H1 (cell line): ENCODE data around the gene STIM1. TPM values are rescaled to one million over a fixed set of nuclear protein-coding genes. Genes with fewer than 3 reads are reported as not detected.

Experiments
- CTCF ChIA-PET: fragments of 300-600 bp; sonication (Branson Sonifier 250); formaldehyde crosslinking; loops from one replicate; lab custom pipeline; 2021; ENCODE audit not compliant: partially characterized antibody; lab: Charles Lee
- POLR2A ChIA-PET: fragments of 300-600 bp; sonication (Branson Sonifier 250); formaldehyde crosslinking; loops from one replicate; lab custom pipeline; 2021; ENCODE audit warnings: inconsistent platforms; ENCODE audit not compliant: partially characterized antibody; lab: Charles Lee
- DNase-seq, 2 experiments: peaks; one replicate each; pipeline versions ENCODE4 v3.0.0 to v3.0.0-alpha.2; 2010 to 2022; ENCODE audit warnings: low spot score in 2 of 2, low read depth in 1 of 2, mixed read lengths in 1 of 2
- FAIRE-seq: peaks from 2 replicates; lab custom pipeline; 2011; peaks lifted over from hg19 to GRCh38; lab: Jason Lieb, UNC
- H2AFZ ChIP-seq: 2 replicates; pipeline ENCODE4 v1.8.1; 2012; ENCODE audit warnings: low read length, inconsistent platforms
- H2AK5ac ChIP-seq: 2 replicates; pipeline ENCODE4 v1.6.1; 2013; ENCODE audit warnings: low read depth, low read length
- H2BK120ac ChIP-seq: replicated peaks from 2 replicates; pipeline ENCODE3; 2013; ENCODE audit warnings: low read depth, low read length, inconsistent platforms
- H2BK12ac ChIP-seq: 2 replicates; pipeline ENCODE4 v1.6.1; 2013; ENCODE audit warnings: low read depth, low read length
- H2BK15ac ChIP-seq: 2 replicates; pipeline ENCODE4 v1.6.1; 2013; ENCODE audit warnings: low read length
- H2BK20ac ChIP-seq: 2 replicates; pipeline ENCODE4 v1.6.1; 2013; ENCODE audit warnings: low read length
- H2BK5ac ChIP-seq: 2 replicates; pipeline ENCODE4 v1.6.1; 2013; ENCODE audit warnings: low read depth, low read length
- H3K14ac ChIP-seq: 2 replicates; pipeline ENCODE4 v1.6.1; 2013; ENCODE audit warnings: inconsistent platforms; ENCODE audit not compliant: insufficient read length
- H3K18ac ChIP-seq: 2 replicates; pipeline ENCODE4 v1.6.1; 2013; ENCODE audit warnings: low read length; ENCODE audit errors: extremely low read depth
- H3K23ac ChIP-seq: 2 replicates; pipeline ENCODE4 v1.6.1; 2013; ENCODE audit warnings: inconsistent platforms; ENCODE audit not compliant: insufficient read length
- H3K23me2 ChIP-seq: 2 replicates; pipeline ENCODE4 v1.6.1; 2013; ENCODE audit warnings: low read depth, low read length
- H3K27ac ChIP-seq: 2 replicates; pipeline ENCODE4 v1.6.1; 2011; ENCODE audit warnings: low read depth, low read length, inconsistent platforms
- H3K27me3 ChIP-seq, 4 experiments: replicated peaks in 1 of 4; 1 replicate in 1 of 4; 2 replicates in 3 of 4; pipeline versions ENCODE4 v1.6.1 to v1.8.1; 2011 to 2013; ENCODE audit warnings: low read length in 3 of 4, mild to moderate bottlenecking in 3 of 4, inconsistent platforms in 2 of 4, mixed read lengths in 2 of 4, moderate library complexity in 1 of 4; ENCODE audit not compliant: control insufficient read depth in 3 of 4, insufficient read depth in 3 of 4; ENCODE audit errors: extremely low read depth in 1 of 4
- H3K36me3 ChIP-seq, 4 experiments: 2 replicates each; pipeline versions ENCODE4 v1.6.1 to v1.8.1; 2011 to 2013; ENCODE audit warnings: mild to moderate bottlenecking in 4 of 4, low read length in 3 of 4, moderate library complexity in 2 of 4, control low read depth in 1 of 4, inconsistent platforms in 1 of 4; ENCODE audit not compliant: insufficient read depth in 4 of 4, control insufficient read depth in 2 of 4
- H3K4ac ChIP-seq: replicated peaks from 2 replicates; pipeline ENCODE3; 2013; ENCODE audit warnings: low read length, low read depth, mixed read lengths, inconsistent platforms; ENCODE audit not compliant: insufficient read length
- H3K4me1 ChIP-seq, 4 experiments: replicated peaks in 1 of 4; 1 replicate in 1 of 4; 2 replicates in 3 of 4; pipeline versions ENCODE4 v1.6.1 to v1.8.1; 2011 to 2013; ENCODE audit warnings: low read length in 3 of 4, inconsistent platforms in 2 of 4, mixed read lengths in 1 of 4; ENCODE audit not compliant: insufficient read depth in 4 of 4, control insufficient read depth in 3 of 4
- H3K4me2 ChIP-seq, 2 experiments: 2 replicates each; pipeline versions ENCODE4 v1.6.1 to v1.8.1; 2011 to 2013; ENCODE audit warnings: low read depth in 2 of 2, low read length in 2 of 2, control low read depth in 1 of 2, inconsistent platforms in 1 of 2, mild to moderate bottlenecking in 1 of 2; ENCODE audit not compliant: insufficient read depth in 1 of 2
- H3K4me3 ChIP-seq, 4 experiments: fragments of 200-600, 300-600 bp in 1 of 4; sonication (generic), shearing (Covaris generic), sonication (Bioruptor Twin) in 1 of 4; 2 replicates each; pipeline versions ENCODE4 v1.5.1 to v1.8.1; 2011 to 2016; ENCODE audit warnings: low read length in 4 of 4, low read depth in 3 of 4, control low read depth in 2 of 4, inconsistent platforms in 2 of 4, mild to moderate bottlenecking in 2 of 4, mixed read lengths in 1 of 4, moderate library complexity in 1 of 4; ENCODE audit not compliant: insufficient read depth in 2 of 4; ENCODE audit errors: extremely low read depth in 1 of 4
- H3K56ac ChIP-seq: replicated peaks from 2 replicates; pipeline ENCODE3; 2013; ENCODE audit warnings: low read depth, mild to moderate bottlenecking, mixed read lengths, low read length, inconsistent platforms; ENCODE audit not compliant: insufficient read length
- H3K79me1 ChIP-seq: 2 replicates; pipeline ENCODE4 v1.6.1; 2013; ENCODE audit warnings: low read depth, low read length, control low read depth
- H3K79me2 ChIP-seq, 2 experiments: 2 replicates each; pipeline versions ENCODE4 v1.6.1 to v1.8.1; 2012 to 2013; ENCODE audit warnings: low read length in 2 of 2, mild to moderate bottlenecking in 2 of 2, inconsistent platforms in 1 of 2; ENCODE audit not compliant: insufficient read depth in 2 of 2, control insufficient read depth in 1 of 2
- H3K9ac ChIP-seq, 4 experiments: replicated peaks in 1 of 4; 1 replicate in 1 of 4; 2 replicates in 3 of 4; pipeline versions ENCODE4 v1.6.1 to v1.8.1; 2011 to 2013; ENCODE audit warnings: low read depth in 3 of 4, low read length in 3 of 4, control low read depth in 2 of 4, mild to moderate bottlenecking in 2 of 4, moderate library complexity in 2 of 4, inconsistent platforms in 1 of 4; ENCODE audit errors: extremely low read depth in 1 of 4
- H3K9me3 ChIP-seq, 2 experiments: 2 replicates each; pipeline versions ENCODE4 v1.6.1 to v1.8.1; 2012 to 2013; ENCODE audit warnings: mild to moderate bottlenecking in 2 of 2, moderate library complexity in 2 of 2, control low read depth in 1 of 2, inconsistent platforms in 1 of 2, low read depth in 1 of 2, low read length in 1 of 2, mixed read lengths in 1 of 2; ENCODE audit not compliant: insufficient read depth in 2 of 2
- H4K20me1 ChIP-seq, 2 experiments: replicated peaks in 1 of 2; 2 replicates each; pipeline versions ENCODE3 to v1.8.1; 2011 to 2013; ENCODE audit warnings: inconsistent platforms in 2 of 2, low read length in 2 of 2, mild to moderate bottlenecking in 1 of 2; ENCODE audit not compliant: insufficient read depth in 2 of 2, control insufficient read depth in 1 of 2
- H4K5ac ChIP-seq: 2 replicates; pipeline ENCODE4 v1.6.1; 2013; ENCODE audit warnings: low read length, low read depth, mixed read lengths, inconsistent platforms; ENCODE audit not compliant: insufficient read length
- H4K8ac ChIP-seq: 2 replicates; pipeline ENCODE4 v1.8.0; 2013; ENCODE audit warnings: mild to moderate bottlenecking, moderate library complexity, low read length, inconsistent platforms; ENCODE audit not compliant: insufficient read depth; ENCODE audit errors: extremely low read depth
- H4K91ac ChIP-seq: replicated peaks from 2 replicates; pipeline ENCODE3; 2013; ENCODE audit warnings: low read length, mixed read lengths, inconsistent platforms; ENCODE audit not compliant: insufficient read length
- BACH1 ChIP-seq: IDR thresholded peaks from 2 replicates; pipeline ENCODE4 v1.6.1; 2012; ENCODE audit warnings: low read length, improper control_type of control experiment
- BRCA1 ChIP-seq: IDR thresholded peaks from 2 replicates; pipeline ENCODE4 v1.6.1; 2012; ENCODE audit warnings: low read depth, low read length, improper control_type of control experiment
- CEBPB ChIP-seq: IDR thresholded peaks from 2 replicates; pipeline ENCODE4 v1.6.1; 2012; ENCODE audit warnings: low read depth, low read length
- CTBP2 ChIP-seq: IDR thresholded peaks from 2 replicates; pipeline ENCODE4 v1.7.0; 2011; ENCODE audit warnings: borderline replicate concordance, mild to moderate bottlenecking, moderate library complexity, mixed read lengths, low read length; ENCODE audit not compliant: insufficient read depth, insufficient read length
- PHF8 ChIP-seq: fragments of 200-600 bp; sonication (generic); conservative IDR thresholded peaks from 2 replicates; pipeline ENCODE4 v1.7.1; 2012; ENCODE audit warnings: low read depth, mild to moderate bottlenecking, inconsistent platforms, low read length, moderate library complexity
- RAD21 ChIP-seq, 2 experiments: IDR thresholded peaks in 1 of 2; conservative IDR thresholded peaks in 1 of 2; 2 replicates each; pipeline ENCODE4 v1.6.1; 2011; ENCODE audit warnings: low read depth in 2 of 2, low read length in 2 of 2, improper control_type of control experiment in 1 of 2, inconsistent platforms in 1 of 2, mild to moderate bottlenecking in 1 of 2, moderate library complexity in 1 of 2
- SIX5 ChIP-seq: IDR thresholded peaks from 2 replicates; pipeline ENCODE4 v1.6.1; 2011; ENCODE audit warnings: mild to moderate bottlenecking, low read depth, low read length
- SRF ChIP-seq: IDR thresholded peaks from 2 replicates; pipeline ENCODE4 v1.6.1; 2011; ENCODE audit warnings: mild to moderate bottlenecking, low read depth, low read length, moderate library complexity
- TBP ChIP-seq: IDR thresholded peaks from 2 replicates; pipeline ENCODE4 v1.6.1; 2011; ENCODE audit warnings: low read depth, low read length, improper control_type of control experiment
- TEAD4 ChIP-seq: IDR thresholded peaks from 2 replicates; pipeline ENCODE4 v1.6.1; 2012; ENCODE audit warnings: low read depth, low read length, inconsistent platforms, mixed read lengths
- polyA plus RNA-seq, 7 experiments: library from polyadenylated mRNA; depleted of rRNA in 3 of 7; stranded (reverse) in 5 of 7; unstranded in 2 of 7; fragments of >200 nt in 5 of 7; fragments of 200-250 nt in 2 of 7; gene quantifications; 1 replicate in 5 of 7; 2 replicates in 1 of 7; 4 replicates in 1 of 7; pipeline versions ENCODE4 v1.2.1 to v1.2.3, GENCODE V29; 2011 to 2013; ENCODE audit warnings: missing spikeins in 2 of 7, mixed read lengths in 2 of 7
- total RNA-seq: library from RNA; stranded (reverse); fragmentation: NEBNext Ultra II Directional; extraction: Animal tissue kit (Norgen Biotek cat#: 25700); gene quantifications from 2 replicates; pipeline ENCODE4 v1.2.1, GENCODE V29; 2021
- TF ChIP-seq, protein P1 (sequence below): IDR thresholded peaks from 2 replicates; pipeline ENCODE4 v1.6.1; 2011; ENCODE audit warnings: low read depth, mild to moderate bottlenecking, low read length; ENCODE audit not compliant: insufficient read depth
- TF ChIP-seq, protein P2 (sequence below), 3 experiments: IDR thresholded peaks; 1 replicate in 2 of 3; 2 replicates in 1 of 3; pipeline versions ENCODE4 v1.5.1 to v1.6.1; 2011; ENCODE audit warnings: low read length in 3 of 3, mild to moderate bottlenecking in 3 of 3, inconsistent platforms in 2 of 3, low read depth in 1 of 3, moderate library complexity in 1 of 3; ENCODE audit not compliant: insufficient read depth in 1 of 3; ENCODE audit errors: control extremely low read depth in 1 of 3

Gene STIM1
- total and polyA plus RNA-seq, 2 of the 8 experiments (the other 6 are each of a cell fraction or from before 2014, with no cell fraction given), result 11.1 to 12.2 TPM

DNA sequence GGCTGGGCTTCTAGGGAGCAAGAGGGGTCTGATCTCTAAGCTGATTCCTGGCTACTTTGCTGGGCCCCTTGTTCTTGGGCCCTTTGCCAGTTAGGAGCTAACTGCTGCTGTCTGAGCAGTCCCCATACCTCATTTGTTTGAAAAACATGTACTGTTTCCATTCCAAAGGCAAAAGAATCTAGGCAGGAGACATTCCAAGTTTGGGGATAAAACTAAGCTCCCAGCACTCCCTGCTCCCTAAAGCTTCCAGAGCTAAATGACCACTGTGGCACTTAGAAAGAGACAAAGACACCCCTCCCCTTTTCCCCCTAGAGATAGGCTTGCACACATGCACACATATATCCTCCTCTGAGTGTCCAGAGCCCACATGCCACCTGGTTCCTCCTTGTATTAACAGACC, 216.4 kb downstream of the STIM1 start:
- POLR2A ChIA-PET, result interaction anchor here (0.7 kb wide), 1 partner anchor 22 kb away, joined by 3 read pairs; no protein-coding TSS in a partner anchor
- H2BK20ac ChIP-seq, result no peak overlapping the region
- TF ChIP-seq CEBPB (no peak), BACH1 (no peak), TEAD4 (no peak), CTBP2 (no peak), SIX5 (no peak), PHF8 (no peak), RAD21 (IDR thresholded peaks at IDR 0.05 in 1 of 2, conservative IDR thresholded peaks at IDR 0.05 in 1 of 2; ENCODE audit: low read depth in 2 of 2, low read length in 2 of 2) (no peak), TBP (no peak), BRCA1 (no peak), SRF (no peak)
- TF ChIP-seq, protein P1, sequence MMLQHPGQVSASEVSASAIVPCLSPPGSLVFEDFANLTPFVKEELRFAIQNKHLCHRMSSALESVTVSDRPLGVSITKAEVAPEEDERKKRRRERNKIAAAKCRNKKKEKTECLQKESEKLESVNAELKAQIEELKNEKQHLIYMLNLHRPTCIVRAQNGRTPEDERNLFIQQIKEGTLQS, result no peak
- TF ChIP-seq, protein P2, sequence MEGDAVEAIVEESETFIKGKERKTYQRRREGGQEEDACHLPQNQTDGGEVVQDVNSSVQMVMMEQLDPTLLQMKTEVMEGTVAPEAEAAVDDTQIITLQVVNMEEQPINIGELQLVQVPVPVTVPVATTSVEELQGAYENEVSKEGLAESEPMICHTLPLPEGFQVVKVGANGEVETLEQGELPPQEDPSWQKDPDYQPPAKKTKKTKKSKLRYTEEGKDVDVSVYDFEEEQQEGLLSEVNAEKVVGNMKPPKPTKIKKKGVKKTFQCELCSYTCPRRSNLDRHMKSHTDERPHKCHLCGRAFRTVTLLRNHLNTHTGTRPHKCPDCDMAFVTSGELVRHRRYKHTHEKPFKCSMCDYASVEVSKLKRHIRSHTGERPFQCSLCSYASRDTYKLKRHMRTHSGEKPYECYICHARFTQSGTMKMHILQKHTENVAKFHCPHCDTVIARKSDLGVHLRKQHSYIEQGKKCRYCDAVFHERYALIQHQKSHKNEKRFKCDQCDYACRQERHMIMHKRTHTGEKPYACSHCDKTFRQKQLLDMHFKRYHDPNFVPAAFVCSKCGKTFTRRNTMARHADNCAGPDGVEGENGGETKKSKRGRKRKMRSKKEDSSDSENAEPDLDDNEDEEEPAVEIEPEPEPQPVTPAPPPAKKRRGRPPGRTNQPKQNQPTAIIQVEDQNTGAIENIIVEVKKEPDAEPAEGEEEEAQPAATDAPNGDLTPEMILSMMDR (IDR thresholded peaks at IDR 0.05; ENCODE audit: control extremely low read depth in 1 of 3, insufficient read depth in 1 of 3, low read depth in 1 of 3, low read length in 3 of 3), result no peak

More for the DNA sequence above, 216.4 kb downstream of the STIM1 start:
- H3K56ac ChIP-seq, result no peak overlapping the region
- no peaks in the 10 kb centered on the region for H3K4me1 ChIP-seq
- CTCF ChIA-PET, result interaction anchor here (0.6 to 13.4 kb wide), 34 partner anchors 8 to 381 kb away, joined by 3 to 422 read pairs (median 6); partner anchors contain the start of genes PGAP2, RHOG and STIM1
- no peak overlapping the region for H2BK12ac ChIP-seq
- no peak overlapping the region for H3K4me3 ChIP-seq
- no peak overlapping the region for H3K4me2 ChIP-seq
- no peak overlapping the region for H3K9ac ChIP-seq
- FAIRE-seq (no peak), DNase-seq (no peak)
- no peaks in the 10 kb centered on the region for H3K23me2 ChIP-seq
- H2BK5ac ChIP-seq, result no peak overlapping the region
- H3K27me3 ChIP-seq, result no peaks in the 10 kb centered on the region; a peak in 1 of 7 replicates
- H4K5ac ChIP-seq, result no peak overlapping the region
- no peaks in the 10 kb centered on the region for H4K20me1 ChIP-seq
- no peak overlapping the region for H2AFZ ChIP-seq
- no peaks in the 10 kb centered on the region for H3K79me2 ChIP-seq
- no peak overlapping the region for H3K4ac ChIP-seq
- no peak overlapping the region for H2AK5ac ChIP-seq
- no peak overlapping the region for H3K14ac ChIP-seq
- H3K9me3 ChIP-seq, result no peaks in the 10 kb centered on the region
- H2BK120ac ChIP-seq, result no peak overlapping the region
- no peak overlapping the region for H4K91ac ChIP-seq
- H3K79me1 ChIP-seq, result no peaks in the 10 kb centered on the region
- H2BK15ac ChIP-seq, result no peak overlapping the region
- no peak overlapping the region for H3K18ac ChIP-seq
- no peak overlapping the region for H4K8ac ChIP-seq
- no peaks in the 10 kb centered on the region for H3K36me3 ChIP-seq
- no peak overlapping the region for H3K27ac ChIP-seq
- no peak overlapping the region for H3K23ac ChIP-seq
